HG03097 (cell line): ENCODE data around the gene KRTAP5-1.

ENCODE experiments used
- ATAC-seq: cut with Tn5 transposase; IDR thresholded peaks from one replicate; pipeline ENCODE4 v1.9.1; 2021; ENCODE audit not compliant: unreplicated experiment, low FRiP score

The KRTAP5-1 gene

DNA sequence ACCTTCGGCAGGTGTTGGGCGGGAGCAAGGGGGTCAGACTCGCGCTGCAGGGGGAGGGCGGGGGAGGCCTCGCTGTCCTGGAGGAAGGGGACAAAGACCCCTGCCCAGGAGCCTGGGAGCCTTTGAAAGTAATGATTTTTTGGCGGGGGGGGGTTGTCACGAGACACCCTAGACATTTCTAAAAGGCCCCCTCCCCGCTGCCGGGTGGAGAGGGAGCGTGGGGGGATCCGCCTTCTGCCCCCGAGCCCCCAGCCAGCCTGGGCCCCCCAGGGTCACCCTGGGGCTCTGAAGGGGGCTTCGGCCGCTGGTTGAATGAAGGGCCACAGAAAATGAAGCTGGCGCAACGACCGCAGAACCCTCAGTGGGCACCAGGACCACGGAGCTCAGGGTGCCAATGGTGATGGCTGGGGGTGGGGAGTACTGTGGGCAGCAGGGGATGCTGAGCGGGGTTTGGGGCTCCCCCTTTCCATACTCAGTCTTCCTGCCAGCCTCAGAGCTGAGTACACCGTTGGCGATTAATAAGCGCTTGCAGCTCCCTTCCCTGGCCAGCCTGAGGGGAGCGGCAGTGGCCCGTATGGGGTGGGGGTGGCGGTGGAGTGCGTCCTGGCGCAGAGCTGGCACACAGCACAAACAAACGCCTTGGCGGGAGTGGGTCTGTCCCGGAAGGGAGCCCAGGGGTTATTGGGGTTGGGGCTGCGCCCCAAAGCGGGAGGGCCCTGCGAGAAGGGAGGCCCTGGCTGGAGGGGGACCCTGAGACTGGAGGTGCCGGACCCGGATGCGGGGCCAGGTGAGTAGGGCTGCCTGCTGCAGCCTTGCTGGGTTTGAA, 11.8 kb downstream of the KRTAP5-1 start:
- ATAC-seq: no peak

DNA sequence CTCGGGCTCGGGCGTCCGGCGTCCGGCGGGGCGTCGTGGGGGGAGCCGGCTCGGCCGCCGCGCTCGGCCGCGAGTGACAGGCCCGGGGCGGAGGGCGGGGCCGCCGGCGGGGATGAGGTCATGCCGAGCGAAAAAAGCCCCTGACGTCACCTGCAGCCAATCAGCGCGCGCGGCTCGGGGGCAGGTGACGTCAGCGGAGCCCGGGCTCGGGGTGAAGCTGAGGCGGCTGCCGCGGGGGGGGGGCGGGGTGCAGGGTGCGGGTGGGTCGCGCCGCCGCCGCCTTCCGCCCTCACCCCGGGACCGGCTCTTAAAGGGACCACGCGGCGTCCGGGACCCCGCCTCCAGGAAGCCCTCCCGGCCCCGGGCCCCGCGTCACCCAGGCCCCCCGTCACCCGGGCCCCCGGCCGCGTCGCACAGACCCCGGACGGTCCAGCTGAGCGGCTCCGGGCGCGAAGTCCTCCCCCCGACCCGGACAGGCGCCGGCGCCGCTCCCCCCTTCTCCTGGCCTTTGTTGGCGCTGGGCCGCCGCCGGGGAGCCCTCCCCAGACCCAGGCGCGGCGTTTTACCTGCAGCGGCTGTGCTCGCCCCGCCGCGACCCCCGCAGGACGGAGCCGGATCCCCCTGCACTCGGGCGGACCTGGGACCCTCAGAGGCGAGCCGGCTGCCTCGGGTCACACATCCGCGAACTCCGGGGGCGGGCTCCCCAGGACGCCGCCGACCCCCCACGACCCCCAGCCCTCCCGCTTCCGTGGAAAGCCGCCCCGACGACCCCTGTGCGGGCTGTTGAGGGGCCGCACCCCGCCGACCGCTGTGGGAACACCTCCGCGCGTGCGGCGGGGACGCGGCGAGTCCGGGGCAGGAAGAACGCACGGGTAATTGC, 12.6 kb downstream of the KRTAP5-1 start, which contains the start of gene DUSP8:
Gene DUSP8, minus strand, starts transcription at position 75 of the 880 bp plus-strand sequence. CDS start 6,445 bp downstream, outside the sequence.
- ATAC-seq: no peak

DNA sequence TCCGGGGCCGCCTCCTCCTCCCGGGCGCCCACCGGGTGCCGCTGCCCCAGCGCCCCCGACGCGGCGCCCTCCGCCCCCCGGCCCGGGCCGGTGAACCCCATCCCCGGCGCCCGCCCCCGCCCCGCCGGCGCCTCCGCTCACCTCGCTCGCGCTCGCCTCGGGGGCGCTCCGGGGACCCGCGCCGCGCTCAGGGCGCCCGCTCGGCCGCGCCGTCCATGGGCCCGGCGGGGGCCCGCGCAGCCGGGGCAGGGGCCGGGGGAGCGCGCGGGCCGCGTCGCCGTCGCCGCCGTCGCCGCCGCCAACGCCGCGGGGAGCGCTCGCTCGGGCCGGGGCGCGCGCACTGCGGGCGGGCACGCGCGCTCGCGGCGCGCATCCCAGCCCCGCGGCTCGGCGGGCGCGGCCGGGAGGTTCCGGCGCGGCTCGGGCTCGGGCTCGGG, 13.3 kb downstream of the KRTAP5-1 start:
- ATAC-seq: no peak

DNA sequence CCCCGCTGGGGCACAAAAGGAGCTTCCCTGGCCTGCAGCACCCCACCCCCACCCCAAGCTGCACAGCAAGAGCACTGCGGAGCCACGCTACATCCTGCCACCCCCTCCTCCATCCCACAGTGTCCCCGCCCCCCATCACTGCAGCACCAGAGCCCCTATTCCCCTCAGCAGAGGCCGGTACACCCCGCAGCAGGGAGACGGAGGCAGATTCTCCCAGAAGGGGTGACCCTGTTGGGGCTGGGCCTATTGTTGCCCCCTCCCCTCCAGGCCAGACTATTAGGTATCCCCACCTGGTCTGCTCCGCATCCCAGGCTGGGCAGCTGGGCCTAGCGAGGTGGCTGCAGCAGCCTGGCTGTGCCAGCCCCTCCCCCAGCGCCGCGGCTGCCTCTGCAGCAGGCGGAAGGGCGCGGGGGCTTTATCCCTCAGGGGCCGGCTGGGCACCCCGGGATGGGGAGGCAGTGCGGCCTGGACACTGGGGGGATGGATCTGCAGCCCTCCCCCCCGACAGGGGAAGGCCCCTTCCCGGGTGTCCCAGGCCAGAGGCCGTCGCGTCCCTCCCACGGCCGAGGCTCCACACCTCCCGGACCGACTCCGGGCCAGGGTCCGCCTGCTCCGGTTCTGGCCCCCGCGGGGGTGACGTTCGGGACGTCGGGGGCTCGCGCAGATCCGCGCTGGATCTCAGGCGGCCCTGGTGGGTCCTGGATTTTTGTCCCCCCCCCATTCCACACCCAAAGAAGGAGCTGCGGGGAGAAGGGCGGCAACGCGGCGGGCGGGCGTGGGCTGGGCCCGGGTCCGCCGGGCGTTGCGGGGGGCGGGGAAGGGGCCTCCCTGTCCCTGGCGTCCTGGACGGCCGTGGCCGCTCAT, 14.0 kb downstream of the KRTAP5-1 start:
- ATAC-seq: no peak

DNA sequence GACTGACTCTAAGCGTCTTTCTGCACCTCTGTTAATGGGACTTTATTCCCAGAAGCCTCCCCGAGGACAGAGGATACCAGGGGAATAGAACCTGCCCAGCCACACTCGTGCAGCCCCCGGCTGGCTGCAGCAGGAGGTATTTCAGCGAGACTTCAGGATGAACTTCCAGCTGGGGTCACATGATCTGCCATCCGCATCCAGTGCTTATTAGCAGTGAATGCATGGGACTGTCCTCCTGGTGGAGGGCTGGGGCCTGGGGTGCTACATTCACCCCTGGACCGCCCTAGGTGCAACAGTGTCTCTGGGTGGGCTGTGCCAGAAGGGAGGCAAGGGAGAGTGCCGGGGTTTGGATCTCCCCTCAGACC, 14.6 kb downstream of the KRTAP5-1 start:
- no peak for ATAC-seq

DNA sequence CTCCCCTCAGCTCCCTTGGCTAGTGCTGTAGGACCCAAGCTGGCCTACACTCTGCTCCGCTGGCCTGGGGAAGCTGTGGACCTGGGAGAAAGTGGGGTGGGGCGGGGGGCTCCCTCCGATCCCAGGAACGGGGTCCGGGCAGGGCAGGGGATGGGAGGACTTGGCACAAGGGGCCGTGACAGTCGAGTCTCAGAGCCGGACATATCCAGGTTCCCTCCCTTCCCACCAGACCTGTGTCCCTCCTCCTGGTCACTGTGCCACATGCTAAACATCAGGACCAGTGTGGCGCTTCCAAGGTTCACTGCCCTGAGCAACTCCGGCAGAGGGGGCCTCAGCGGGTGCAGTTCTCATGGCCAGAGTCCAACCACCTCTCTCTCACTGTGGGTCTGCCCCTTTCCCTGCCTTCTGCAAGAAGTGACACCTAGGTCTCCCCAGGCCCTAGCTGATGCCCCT, 15.1 kb downstream of the KRTAP5-1 start:
- ATAC-seq: no peak

DNA sequence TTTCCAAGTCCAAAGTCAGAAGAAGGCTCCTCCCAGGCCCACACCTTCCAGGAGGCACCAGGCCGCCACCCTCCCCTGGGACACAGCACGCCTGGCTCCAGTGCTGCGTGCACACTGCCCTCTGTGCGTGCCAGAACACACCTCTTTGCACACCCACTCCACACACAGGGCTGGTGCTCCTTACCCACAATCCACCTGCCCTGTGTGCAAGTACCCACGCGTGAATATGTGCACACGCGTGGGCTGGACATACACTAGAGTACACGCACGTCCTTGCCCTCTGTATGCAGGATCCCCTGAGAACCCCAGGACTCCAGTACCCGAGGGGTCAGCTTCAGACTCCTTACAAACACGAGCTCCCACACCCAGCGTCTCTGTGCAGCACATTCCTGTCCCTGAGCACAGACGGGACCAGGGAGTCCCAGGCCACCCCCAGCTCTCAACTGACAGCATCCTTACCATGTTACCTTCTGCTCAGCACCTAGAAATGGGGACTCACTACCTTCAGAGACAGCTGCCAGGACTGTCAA, 15.8 kb downstream of the KRTAP5-1 start:
- no peak for ATAC-seq

DNA sequence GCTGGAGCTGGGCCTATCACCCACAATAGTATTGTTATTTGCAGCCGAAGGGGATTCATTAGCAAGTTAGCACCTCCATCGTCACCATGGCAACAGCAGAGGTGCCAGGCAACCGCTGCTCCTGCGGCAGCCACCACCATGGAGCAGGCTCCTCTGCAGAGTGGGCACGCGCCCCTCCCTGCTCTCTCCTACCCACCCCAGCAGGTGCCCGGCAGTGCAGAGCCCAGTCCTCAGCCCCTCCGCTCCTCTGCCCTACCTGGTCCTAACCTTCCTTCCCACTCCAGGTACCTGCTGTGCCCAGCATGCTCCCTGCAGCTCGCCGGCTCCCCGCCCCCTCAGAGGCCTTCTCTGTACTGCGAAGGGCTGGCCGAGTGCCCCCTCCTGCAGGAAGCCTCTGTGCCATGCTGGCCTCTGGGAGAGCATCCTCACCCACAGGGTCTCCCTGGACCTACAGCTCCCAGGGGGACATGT, 16.6 kb downstream of the KRTAP5-1 start:
- ATAC-seq: no peak

DNA sequence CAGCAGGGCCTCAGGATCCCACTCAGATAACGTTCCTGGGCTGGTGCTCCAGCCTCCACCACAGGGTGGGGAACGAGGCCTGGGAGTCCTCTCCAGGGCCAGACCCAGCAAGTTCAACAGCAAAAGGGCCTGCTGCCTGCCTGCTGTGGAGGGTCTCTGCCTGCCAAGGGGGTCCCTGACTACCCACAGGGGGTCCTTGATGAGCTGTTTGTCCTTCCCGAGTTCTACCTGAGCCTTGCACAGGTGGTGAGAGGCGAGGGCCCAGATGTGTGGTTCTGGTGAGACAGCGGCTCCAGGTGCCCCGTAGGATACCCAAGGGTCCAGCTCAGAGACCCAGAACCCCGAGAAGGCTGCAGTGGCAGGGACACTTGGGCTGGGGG, 17.4 kb downstream of the KRTAP5-1 start:
- no peak for ATAC-seq

DNA sequence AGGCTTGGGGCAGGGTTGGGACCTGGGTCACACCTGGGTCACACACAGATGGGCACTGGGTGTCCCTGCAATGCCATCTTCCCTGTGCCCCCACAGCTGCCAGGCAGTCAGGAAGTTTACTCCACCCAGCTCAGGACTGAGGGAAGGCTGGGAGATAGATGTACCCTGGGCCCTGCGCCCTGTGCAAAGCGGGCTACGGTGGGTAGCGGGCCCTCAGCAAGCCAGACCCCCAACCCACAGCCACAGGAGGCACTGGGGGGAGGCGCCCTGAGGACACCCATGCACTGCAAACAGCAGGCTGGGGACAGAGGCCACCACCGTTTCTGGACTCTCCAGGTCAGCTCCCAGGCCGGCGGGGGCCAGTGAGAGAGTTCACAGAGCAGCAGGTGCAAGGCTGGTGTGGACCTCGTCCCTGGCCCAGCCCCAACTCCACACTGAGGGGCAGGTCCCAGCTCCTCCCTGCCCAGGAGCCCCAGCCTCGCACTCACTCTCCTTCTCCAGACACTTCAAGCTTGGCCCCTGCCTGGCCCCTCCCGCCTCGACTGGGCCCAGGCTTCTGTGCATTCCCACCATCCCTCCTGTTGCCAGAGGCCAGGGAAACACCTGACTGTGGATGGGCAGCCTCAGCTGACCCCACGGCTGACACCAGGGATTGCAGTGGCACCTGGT, 17.9 kb downstream of the KRTAP5-1 start:
- no peak for ATAC-seq

DNA sequence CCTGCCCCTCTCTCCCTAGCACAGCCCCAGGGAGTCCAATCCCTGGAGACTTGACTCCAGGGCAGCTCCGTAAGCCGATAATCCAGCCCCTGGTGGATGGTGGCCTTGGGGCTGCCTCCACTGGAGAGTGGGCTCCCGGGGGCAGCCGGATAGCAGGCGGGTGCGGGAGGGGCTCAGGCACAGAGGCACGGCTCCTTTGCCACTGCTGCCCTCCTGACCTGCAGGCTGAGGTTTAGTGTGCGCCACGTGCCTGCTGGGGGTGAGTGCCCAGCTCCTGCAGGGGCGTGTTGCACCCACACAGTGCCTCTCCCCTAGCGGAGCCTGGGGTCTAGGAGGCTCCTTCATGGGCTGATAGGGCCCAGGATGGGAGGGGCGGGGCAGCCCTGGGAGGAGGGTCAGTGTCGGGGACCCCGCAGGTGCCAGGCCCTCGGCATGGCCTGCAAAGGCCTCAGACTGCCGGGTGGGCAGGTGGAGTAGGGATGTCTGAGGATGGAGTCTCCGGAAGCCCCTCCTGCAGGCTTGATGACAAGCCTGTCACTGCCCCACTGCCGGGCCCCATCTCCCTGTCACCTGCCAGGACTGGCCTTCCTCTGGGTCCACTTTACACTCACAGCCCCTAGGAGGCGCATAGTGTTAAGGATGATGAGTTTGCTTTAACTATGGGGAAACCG, 18.6 kb downstream of the KRTAP5-1 start:
- no peak for ATAC-seq

DNA sequence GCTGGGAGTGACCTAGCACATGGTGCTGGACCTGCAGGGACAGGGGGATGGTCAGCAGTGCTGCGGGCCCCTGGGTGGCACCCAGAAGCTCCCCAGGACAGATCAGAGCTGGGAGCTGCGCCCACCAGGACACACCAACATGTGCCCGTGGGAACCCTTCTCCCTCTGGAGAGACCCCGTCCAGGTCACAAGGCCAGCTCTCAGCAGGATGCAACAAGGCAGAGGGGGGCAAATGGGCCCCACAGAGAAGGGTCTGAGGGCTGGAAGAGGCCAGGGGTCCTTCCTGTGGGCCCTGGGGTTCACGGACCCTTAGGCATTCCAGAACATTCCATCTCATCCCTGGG, 19.2 kb downstream of the KRTAP5-1 start:
- no peak for ATAC-seq

DNA sequence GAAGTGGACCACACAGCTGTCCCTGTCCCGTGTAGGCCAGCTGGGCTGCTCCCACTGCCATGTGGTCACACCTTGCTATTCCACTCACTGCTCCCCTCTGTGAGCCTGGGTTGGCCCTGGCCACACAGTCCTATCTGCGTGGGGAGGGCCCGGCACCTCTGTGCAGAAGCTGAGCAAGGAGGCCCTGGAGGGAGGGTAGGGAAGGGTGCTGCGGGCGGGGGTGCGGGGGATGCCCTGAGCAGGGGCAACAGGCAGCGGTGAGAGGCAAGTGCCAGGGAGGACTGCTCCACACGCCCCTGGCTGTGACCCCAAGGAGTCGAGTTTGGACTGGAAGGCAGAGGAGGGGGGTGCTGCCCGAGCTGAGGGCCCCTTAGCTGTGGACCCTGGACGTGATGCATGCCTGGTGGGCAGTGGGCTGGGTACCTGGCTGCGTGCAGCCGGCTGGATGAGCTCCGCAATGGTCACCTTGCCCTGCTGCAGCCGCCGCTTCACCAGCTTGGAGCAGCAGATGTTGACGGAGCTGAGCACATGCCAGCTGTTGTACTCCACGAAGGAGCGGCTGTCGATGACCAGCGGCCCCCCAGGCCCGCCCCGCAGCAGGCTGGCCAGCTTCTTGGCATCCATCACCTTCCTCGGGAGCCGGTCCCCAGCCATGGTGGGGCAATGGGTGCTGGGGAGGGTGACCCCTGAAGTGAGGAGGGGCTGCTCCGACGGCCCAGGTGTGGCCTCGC, 19.7 kb downstream of the KRTAP5-1 start:
- ATAC-seq: no peak

DNA sequence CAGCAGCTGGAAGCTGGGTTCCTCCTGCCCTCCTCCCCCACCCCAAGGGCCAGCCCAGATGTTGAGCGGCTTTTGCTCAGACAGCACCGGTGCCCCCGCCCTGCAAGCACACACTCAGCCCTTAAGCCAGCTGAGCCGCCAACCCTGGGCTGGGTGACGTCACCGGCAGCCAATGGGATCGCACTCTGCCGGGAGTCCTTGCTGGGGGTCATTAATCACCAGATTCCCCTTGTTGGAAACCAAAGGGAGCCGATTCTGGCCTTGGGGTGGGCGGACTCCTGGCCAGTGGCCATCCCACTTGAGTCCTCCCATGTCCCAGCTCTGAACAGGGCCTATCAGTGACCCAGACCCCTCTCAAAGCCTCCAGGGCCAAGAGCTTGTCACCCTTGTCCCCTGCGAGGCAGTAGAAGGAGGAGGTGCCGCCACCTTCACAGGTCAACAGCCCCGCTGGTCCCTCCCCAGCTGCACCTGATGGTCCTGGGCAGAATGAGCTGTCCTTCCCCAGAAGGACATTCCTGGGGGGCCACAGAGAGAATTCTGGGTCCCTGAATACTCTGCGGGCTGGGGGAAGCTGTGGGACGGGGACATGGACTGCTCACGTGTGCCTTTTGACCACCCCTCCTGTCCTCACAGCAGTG, 20.4 kb downstream of the KRTAP5-1 start:
- no peak for ATAC-seq

DNA sequence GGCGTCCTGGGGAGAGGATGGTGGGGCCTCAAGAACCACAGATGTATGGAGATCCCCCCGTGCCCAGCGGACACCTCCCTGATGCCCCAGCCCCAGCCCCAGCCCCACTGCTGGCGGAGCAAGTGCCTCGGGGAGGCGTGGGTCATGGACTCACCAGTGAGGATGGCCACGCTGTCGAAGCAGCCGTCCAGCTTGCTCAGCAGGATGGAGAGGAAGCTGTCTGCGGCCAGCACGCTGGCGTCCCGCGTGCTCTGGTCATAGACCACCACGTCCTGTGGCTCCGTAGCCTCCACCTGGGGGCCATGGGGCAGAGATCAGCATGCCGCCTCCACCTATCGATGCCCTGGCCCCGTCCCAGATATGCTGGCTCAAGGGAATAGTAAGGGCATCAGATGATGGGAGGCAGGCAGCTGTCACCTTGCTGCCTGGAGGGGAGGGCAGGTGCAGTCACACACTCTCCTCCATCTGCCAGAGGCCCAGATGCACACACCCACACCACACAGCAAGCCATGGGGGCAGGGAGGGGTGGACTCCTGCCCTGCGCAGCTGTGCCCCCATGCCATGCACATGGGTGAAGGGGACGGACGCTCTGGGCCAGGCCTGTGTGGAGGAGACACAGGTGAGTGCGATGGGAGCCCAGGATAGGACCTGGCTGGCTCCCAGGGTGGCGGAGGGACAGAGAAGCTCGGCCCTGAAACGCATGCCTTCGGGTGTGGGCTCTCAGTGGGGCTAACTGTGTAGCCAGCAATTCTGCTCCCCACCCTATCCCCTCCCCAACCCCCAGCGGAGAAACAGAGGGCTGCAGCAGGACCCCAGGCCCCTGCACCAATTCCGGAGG, 21.2 kb downstream of the KRTAP5-1 start:
- ATAC-seq: no peak

DNA sequence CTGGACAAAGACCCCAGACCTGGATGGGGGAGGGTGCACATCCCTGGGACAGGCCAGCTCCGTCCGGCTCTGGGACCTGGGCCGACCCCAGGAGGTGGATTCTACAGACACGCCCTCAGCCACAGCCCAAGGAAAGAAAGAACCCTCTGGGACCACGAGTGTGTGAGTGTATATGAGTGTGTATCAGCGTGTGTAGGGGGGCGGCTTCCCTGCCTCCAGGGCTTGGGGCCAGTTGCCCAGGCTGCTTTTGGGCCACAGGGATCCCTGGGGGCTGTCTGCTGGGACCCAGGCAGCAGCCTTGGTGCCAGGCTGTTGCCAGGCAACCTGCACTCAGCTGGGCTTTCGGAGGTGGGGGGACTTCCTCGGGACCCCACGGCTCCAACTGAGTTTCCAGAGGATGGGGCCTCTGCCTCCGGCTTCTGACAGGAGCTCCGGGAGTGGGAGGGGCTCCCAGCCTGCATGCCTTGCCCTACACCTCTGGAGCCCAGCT, 21.9 kb downstream of the KRTAP5-1 start:
- no peak for ATAC-seq
